GM10248 (cell line): Measurements from ENCODE around the gene PSMB5.

ENCODE experiments used
- CTCF ChIA-PET: fragments of 300-600 bp; sonication (Branson Sonifier 250); formaldehyde crosslinking; extraction: SDS; loops from one replicate; lab custom pipeline; 2021; ENCODE audit warnings: antibody characterized with exemption; lab: Yijun Ruan, JAX
- POLR2A ChIA-PET: fragments of 350-650 bp; sonication (Branson Sonifier 250); formaldehyde crosslinking; extraction: SDS; loops from one replicate; lab custom pipeline; 2020; ENCODE audit warnings: antibody characterized with exemption; lab: Yijun Ruan, JAX
- DNase-seq: peaks from one replicate; pipeline ENCODE4 v3.0.0; 2012; ENCODE audit errors: extremely low spot score
- CTCF ChIP-seq: IDR thresholded peaks from 2 replicates; pipeline ENCODE4 v1.5.1; 2012; ENCODE audit warnings: mild to moderate bottlenecking, low read depth; ENCODE audit errors: extremely low read depth, missing control alignments, control extremely low read depth

The PSMB5 gene

GRCh38 chr14:23056145-23056955, 21.6 kb upstream of the PSMB5 start:
- ChIA-PET CTCF (interaction anchor here (0.6 to 24.2 kb wide), 20 partner anchors 11 to 127 kb away, joined by 3 to 834 read pairs (median 4); partner anchors contain the start of genes ACIN1, AJUBA, C14orf119 and PRMT5), POLR2A (interaction anchor here (1.6 kb wide), 1 partner anchor 70 kb away, joined by 3 read pairs; no protein-coding TSS in a partner anchor)
- TF ChIP-seq CTCF = peak; percentile 81
- peak; percentile 90 for DNase-seq

GRCh38 chr14:23055621-23056144, 21.0 kb upstream of the PSMB5 start:
- POLR2A ChIA-PET = interaction anchor here (1.6 kb wide), 1 partner anchor 69 kb away, joined by 3 read pairs; no protein-coding TSS in a partner anchor
- peak; percentile 39 for DNase-seq

GRCh38 chr14:23055147-23055550, 20.4 kb upstream of the PSMB5 start:
- ChIA-PET POLR2A (interaction anchor here (1.6 kb wide), 1 partner anchor 69 kb away, joined by 3 read pairs; no protein-coding TSS in a partner anchor), CTCF (interaction anchor here (1.0 to 24.2 kb wide), 11 partner anchors 11 to 92 kb away, joined by 3 to 834 read pairs (median 18); partner anchors contain the start of genes AJUBA and PSMB11)
- TF ChIP-seq CTCF = no peak
- DNase-seq = no peak

More at GRCh38 chr14:23055621-23056144, 21.0 kb upstream of the PSMB5 start:
- CTCF ChIA-PET = interaction anchor here (0.9 to 24.2 kb wide), 14 partner anchors 11 to 93 kb away, joined by 3 to 834 read pairs (median 8); partner anchors contain the start of genes AJUBA and PSMB11
- TF ChIP-seq CTCF = no peak

GRCh38 chr14:23054000-23054811, 19.5 kb upstream of the PSMB5 start:
- TF ChIP-seq CTCF = peak; percentile 51
- POLR2A ChIA-PET = no interaction called here
- CTCF ChIA-PET = interaction anchor here (0.6 to 24.2 kb wide), 8 partner anchors 10 to 82 kb away, joined by 3 to 834 read pairs (median 53); partner anchors contain the start of genes AJUBA and PSMB11
- DNase-seq = peak; percentile 53

GRCh38 chr14:23053426-23053825, 18.7 kb upstream of the PSMB5 start:
- DNase-seq = no peak
- no peak for TF ChIP-seq CTCF
- ChIA-PET CTCF (interaction anchor here (0.6 to 24.2 kb wide), 7 partner anchors 9 to 81 kb away, joined by 3 to 834 read pairs (median 79); partner anchors contain the start of genes AJUBA and PSMB11), POLR2A (no interaction called here)
